Mesenchymal stem cell (in vitro differentiated cells and primary cell): Measurements from ENCODE around the gene CA10.

Experiments
- DNase-seq: peaks from one replicate; pipeline ENCODE4 v3.0.0-alpha.2; 2013
- H2AFZ ChIP-seq: one replicate; pipeline ENCODE4 v1.6.1; 2013; ENCODE audit warnings: low read depth, mild to moderate bottlenecking, control low read depth, inconsistent platforms, low read length, moderate library complexity
- H2AK5ac ChIP-seq: 2 replicates; pipeline ENCODE4 v1.6.1; 2013; ENCODE audit warnings: low read length, moderate library complexity, mild to moderate bottlenecking, inconsistent platforms; ENCODE audit not compliant: severe bottlenecking
- H2BK120ac ChIP-seq: one replicate; pipeline ENCODE4 v1.6.1; 2013; ENCODE audit warnings: low read depth, mild to moderate bottlenecking, inconsistent platforms, low read length, moderate library complexity
- H2BK12ac ChIP-seq, 2 experiments: one replicate each; pipeline ENCODE4 v1.6.1; 2013; ENCODE audit warnings: inconsistent platforms in 2 of 2, low read length in 2 of 2, mild to moderate bottlenecking in 2 of 2, moderate library complexity in 2 of 2, control low read depth in 1 of 2
- H2BK15ac ChIP-seq: one replicate; pipeline ENCODE4 v1.6.1; 2013; ENCODE audit warnings: mild to moderate bottlenecking, low read depth, inconsistent platforms; ENCODE audit not compliant: poor library complexity, severe bottlenecking
- H2BK5ac ChIP-seq: 2 replicates; pipeline ENCODE4 v1.6.1; 2013; ENCODE audit warnings: low read depth, mild to moderate bottlenecking, low read length, control low read depth, inconsistent platforms; ENCODE audit not compliant: poor library complexity, severe bottlenecking
- H3K14ac ChIP-seq, 2 experiments: one replicate each; pipeline ENCODE4 v1.6.1; 2013; ENCODE audit warnings: inconsistent platforms in 2 of 2, low read length in 2 of 2, control low read depth in 1 of 2, mild to moderate bottlenecking in 1 of 2, moderate library complexity in 1 of 2
- H3K18ac ChIP-seq, 2 experiments: one replicate each; pipeline ENCODE4 v1.6.1; 2013; ENCODE audit warnings: inconsistent platforms in 2 of 2, low read length in 2 of 2, control low read depth in 1 of 2, low read depth in 1 of 2, mild to moderate bottlenecking in 1 of 2
- H3K23ac ChIP-seq, 2 experiments: one replicate each; pipeline ENCODE4 v1.6.1; 2013; ENCODE audit warnings: inconsistent platforms in 2 of 2, low read length in 2 of 2, mild to moderate bottlenecking in 2 of 2, moderate library complexity in 2 of 2, control low read depth in 1 of 2
- H3K27ac ChIP-seq: 2 replicates; pipeline ENCODE4 v1.5.1; 2013; ENCODE audit warnings: mild to moderate bottlenecking, moderate library complexity, low read length, control low read depth, inconsistent platforms; ENCODE audit not compliant: poor library complexity, severe bottlenecking
- H3K27me3 ChIP-seq, 2 experiments: 2 replicates each; pipeline versions ENCODE4 v1.6.1 to v1.7.0; 2013; ENCODE audit warnings: low read length in 2 of 2, mild to moderate bottlenecking in 2 of 2, moderate library complexity in 2 of 2, control low read depth in 1 of 2, inconsistent platforms in 1 of 2; ENCODE audit not compliant: control insufficient read depth in 1 of 2, insufficient read depth in 1 of 2
- H3K36me3 ChIP-seq, 2 experiments: 2 replicates each; pipeline versions ENCODE4 v1.6.1 to v1.7.0; 2013; ENCODE audit warnings: low read length in 2 of 2, control low read depth in 1 of 2, inconsistent platforms in 1 of 2, low read depth in 1 of 2, mild to moderate bottlenecking in 1 of 2; ENCODE audit not compliant: insufficient read depth in 2 of 2, control insufficient read depth in 1 of 2
- H3K4ac ChIP-seq, 2 experiments: one replicate each; pipeline ENCODE4 v1.6.1; 2013; ENCODE audit warnings: inconsistent platforms in 2 of 2, low read length in 2 of 2, mild to moderate bottlenecking in 2 of 2, moderate library complexity in 2 of 2, control low read depth in 1 of 2, low read depth in 1 of 2
- H3K4me1 ChIP-seq: 2 replicates; pipeline ENCODE4 v1.6.1; 2013; ENCODE audit warnings: low read depth, low read length, control low read depth; ENCODE audit not compliant: control insufficient read depth, insufficient read depth
- H3K4me2 ChIP-seq: 2 replicates; pipeline ENCODE4 v1.6.1; 2013; ENCODE audit warnings: low read length, mild to moderate bottlenecking, inconsistent platforms; ENCODE audit not compliant: poor library complexity, severe bottlenecking
- H3K4me3 ChIP-seq, 2 experiments: 2 replicates each; pipeline versions ENCODE4 v1.5.1 to v1.7.0; 2013; ENCODE audit warnings: low read length in 2 of 2, mild to moderate bottlenecking in 2 of 2, control low read depth in 1 of 2, low read depth in 1 of 2; ENCODE audit not compliant: insufficient read depth in 1 of 2
- H3K79me1 ChIP-seq: replicated peaks from 2 replicates; pipeline ENCODE4 v1.6.1; 2013; ENCODE audit warnings: mild to moderate bottlenecking, control low read depth, low read length, inconsistent platforms; ENCODE audit not compliant: poor library complexity, severe bottlenecking
- H3K9ac ChIP-seq: 2 replicates; pipeline ENCODE4 v1.7.0; 2013; ENCODE audit warnings: mild to moderate bottlenecking, low read length, moderate library complexity
- H3K9me3 ChIP-seq: 2 replicates; pipeline ENCODE4 v1.7.0; 2013; ENCODE audit warnings: mild to moderate bottlenecking, low read length; ENCODE audit not compliant: control insufficient read depth
- H4K8ac ChIP-seq: one replicate; pipeline ENCODE4 v1.6.1; 2013; ENCODE audit warnings: inconsistent platforms, mild to moderate bottlenecking, low read length, moderate library complexity
- H4K91ac ChIP-seq: one replicate; pipeline ENCODE4 v1.6.1; 2013; ENCODE audit warnings: mild to moderate bottlenecking, low read length, inconsistent platforms
- WGBS: methylation state at CpG from one replicate; pipeline ENCODE4 v1.1.7; 2013; ENCODE audit warnings: mixed read lengths; 5-methylcytosine and 5-hydroxymethylcytosine counted together

CA10 gene

DNA sequence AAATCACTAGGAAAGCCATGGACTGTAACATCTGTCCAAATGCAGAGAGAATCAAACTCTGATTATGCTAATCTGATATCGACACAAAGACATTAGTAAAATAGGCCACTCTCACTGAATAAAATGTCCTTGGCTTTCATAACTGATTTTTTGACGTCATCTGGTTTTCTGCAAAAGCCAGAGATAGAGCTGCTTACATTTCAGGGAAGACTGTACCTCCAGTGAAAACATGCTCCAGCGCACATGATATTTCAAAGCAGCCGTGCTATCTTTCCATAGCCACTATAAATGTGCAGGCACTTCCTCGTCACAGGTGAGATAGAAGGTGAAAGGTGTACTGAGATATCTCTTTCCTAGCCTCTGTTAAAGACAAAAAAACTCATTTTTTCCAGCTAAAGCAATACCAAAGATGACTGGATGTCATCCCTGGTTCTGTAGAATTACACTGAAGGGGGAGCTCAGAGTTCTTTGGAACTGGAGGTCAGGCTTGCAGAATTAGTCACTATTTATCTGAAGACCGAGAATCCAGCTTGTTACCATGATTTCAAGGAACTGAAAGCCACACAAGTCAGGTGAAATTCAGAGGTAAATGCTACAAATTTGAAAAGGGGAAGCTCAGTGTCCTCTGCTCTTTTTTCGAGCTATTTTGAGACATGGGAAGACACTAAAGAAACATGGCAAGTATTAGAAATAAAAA, 249.5 kb downstream of the CA10 start:
- no peak overlapping the region for H2BK12ac ChIP-seq
- H2AFZ ChIP-seq, result no peak overlapping the region
- H4K91ac ChIP-seq, result no peak overlapping the region
- no peak overlapping the region for H4K8ac ChIP-seq
- no peak overlapping the region for H3K9ac ChIP-seq
- no peak overlapping the region for H2BK5ac ChIP-seq
- H3K9me3 ChIP-seq, result peaks cover 3% of the 10 kb centered on the region
- no peak overlapping the region for H2BK120ac ChIP-seq
- H3K36me3 ChIP-seq, result no peaks in the 10 kb centered on the region
- WGBS, result 71% methylated on average over 4 of the region's 7 CpGs
- H3K23ac ChIP-seq, result no peak overlapping the region
- no peak overlapping the region for H3K4me3 ChIP-seq
- H3K18ac ChIP-seq, result no peak overlapping the region
- no peaks in the 10 kb centered on the region for H3K79me1 ChIP-seq
- H3K4ac ChIP-seq, result no peak overlapping the region
- no peak for DNase-seq
- H3K27me3 ChIP-seq, result no peaks in the 10 kb centered on the region
- H2BK15ac ChIP-seq, result no peak overlapping the region
- H3K4me2 ChIP-seq, result no peak overlapping the region
- no peak overlapping the region for H3K14ac ChIP-seq
- no peak overlapping the region for H2AK5ac ChIP-seq
- no peak overlapping the region for H3K27ac ChIP-seq
- no peaks in the 10 kb centered on the region for H3K4me1 ChIP-seq

DNA sequence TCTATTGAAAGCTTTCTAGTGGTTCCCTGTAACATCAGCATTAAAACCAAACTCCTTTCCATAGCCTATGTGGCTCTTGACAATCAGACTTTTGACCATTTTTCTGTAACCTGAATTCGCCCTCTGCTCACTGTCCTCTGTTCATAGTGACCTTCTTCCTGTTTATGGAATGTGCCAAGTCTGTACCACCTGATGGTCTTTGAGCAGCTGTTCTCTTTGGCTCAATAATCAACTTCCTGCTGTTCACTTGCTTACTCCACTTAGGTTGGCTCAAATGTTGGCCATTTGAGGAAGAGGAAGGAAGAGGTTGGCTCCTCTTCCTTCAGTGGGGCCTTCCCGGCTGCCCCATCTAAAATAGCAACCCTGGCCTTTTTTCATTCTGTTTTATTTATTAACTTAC, 251.5 kb downstream of the CA10 start:
- H3K4me2 ChIP-seq, result no peak overlapping the region
- DNase-seq, result no peak
- no peak overlapping the region for H2BK12ac ChIP-seq
- H4K91ac ChIP-seq, result no peak overlapping the region
- H3K9ac ChIP-seq, result no peak overlapping the region
- no peaks in the 10 kb centered on the region for H3K79me1 ChIP-seq
- no peak overlapping the region for H4K8ac ChIP-seq
- WGBS, result 33% methylated on average over 1 of the region's 2 CpGs
- H3K9me3 ChIP-seq, result peaks cover 3% of the 10 kb centered on the region
- H3K4ac ChIP-seq, result no peak overlapping the region
- no peak overlapping the region for H2BK15ac ChIP-seq
- H2BK5ac ChIP-seq, result no peak overlapping the region
- no peak overlapping the region for H3K23ac ChIP-seq
- no peaks in the 10 kb centered on the region for H3K4me1 ChIP-seq
- no peak overlapping the region for H3K18ac ChIP-seq
- no peak overlapping the region for H2AK5ac ChIP-seq
- no peak overlapping the region for H2AFZ ChIP-seq
- H3K4me3 ChIP-seq, result no peak overlapping the region
- H3K27ac ChIP-seq, result no peak overlapping the region
- no peaks in the 10 kb centered on the region for H3K27me3 ChIP-seq
- H2BK120ac ChIP-seq, result no peak overlapping the region
- H3K14ac ChIP-seq, result no peak overlapping the region
- no peaks in the 10 kb centered on the region for H3K36me3 ChIP-seq

DNA sequence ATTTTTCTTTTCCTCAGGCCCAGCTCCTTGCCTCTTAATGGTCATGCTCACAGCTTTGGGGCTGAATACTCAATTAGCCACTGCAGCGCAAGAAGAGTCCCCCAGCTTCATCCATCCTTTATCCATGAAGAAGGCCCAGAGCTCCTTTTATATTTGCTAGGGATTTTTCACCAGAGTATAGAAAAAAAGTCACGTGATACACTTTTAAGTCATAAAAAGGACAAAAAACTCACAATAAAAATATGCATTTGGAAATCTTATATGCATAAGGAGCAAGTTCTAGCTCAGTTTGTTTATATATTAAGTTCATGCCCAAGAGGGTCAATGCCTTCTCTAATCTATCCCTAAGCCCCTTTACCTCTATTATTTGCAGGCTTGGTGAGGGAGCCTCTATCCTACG, 254.1 kb downstream of the CA10 start:
- Histone ChIP-seq H3K79me1 (no peaks in the 10 kb centered on the region), H2BK15ac (no peak overlapping the region)
- WGBS, result 64% methylated on average over 2 of the region's 3 CpGs

DNA sequence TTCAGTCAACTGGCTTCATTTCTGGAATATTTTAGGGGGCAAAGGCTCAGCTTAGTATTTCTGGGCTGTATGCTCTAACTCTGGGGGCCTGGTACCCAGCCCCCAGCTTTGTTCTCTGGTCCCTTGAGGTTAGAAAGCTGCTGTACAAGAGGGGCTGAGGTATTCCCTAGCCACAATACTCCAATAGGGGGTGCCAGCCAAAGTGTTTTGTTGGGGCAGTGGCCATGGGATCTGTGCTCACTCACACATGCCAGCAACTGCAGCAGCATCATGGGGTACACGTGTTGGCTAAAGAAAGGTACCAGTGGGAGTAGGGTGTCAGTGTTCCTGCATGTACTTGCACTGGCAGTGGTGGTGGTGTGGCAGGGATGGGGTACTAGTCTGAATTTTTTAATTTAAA, 257.3 kb downstream of the CA10 start:
- no peaks in the 10 kb centered on the region for H3K36me3 ChIP-seq
- H2BK5ac ChIP-seq, result no peak overlapping the region
- no peak overlapping the region for H4K91ac ChIP-seq
- H2AFZ ChIP-seq, result no peak overlapping the region
- no peaks in the 10 kb centered on the region for H3K4me1 ChIP-seq
- 35% methylated on average over 1 of the region's 1 CpG for WGBS
- DNase-seq, result no peak
- no peaks in the 10 kb centered on the region for H3K27me3 ChIP-seq
- H4K8ac ChIP-seq, result no peak overlapping the region
- no peak overlapping the region for H3K27ac ChIP-seq
- H3K14ac ChIP-seq, result no peak overlapping the region
- H3K4me2 ChIP-seq, result no peak overlapping the region
- no peak overlapping the region for H2AK5ac ChIP-seq
- H3K9ac ChIP-seq, result no peak overlapping the region
- no peak overlapping the region for H3K18ac ChIP-seq
- no peaks in the 10 kb centered on the region for H3K9me3 ChIP-seq
- no peak overlapping the region for H2BK15ac ChIP-seq
- H2BK12ac ChIP-seq, result no peak overlapping the region
- no peak overlapping the region for H3K4ac ChIP-seq
- H3K23ac ChIP-seq, result no peak overlapping the region
- H2BK120ac ChIP-seq, result no peak overlapping the region
- H3K4me3 ChIP-seq, result no peak overlapping the region
- no peaks in the 10 kb centered on the region for H3K79me1 ChIP-seq

More for the DNA sequence above, 254.1 kb downstream of the CA10 start:
- no peak overlapping the region for H3K4me3 ChIP-seq
- H3K14ac ChIP-seq, result no peak overlapping the region
- no peak overlapping the region for H2BK120ac ChIP-seq
- H3K23ac ChIP-seq, result no peak overlapping the region
- H3K27me3 ChIP-seq, result no peaks in the 10 kb centered on the region
- no peak overlapping the region for H2AK5ac ChIP-seq
- no peak overlapping the region for H3K4ac ChIP-seq
- DNase-seq, result no peak
- H2BK5ac ChIP-seq, result no peak overlapping the region
- no peaks in the 10 kb centered on the region for H3K4me1 ChIP-seq
- H3K18ac ChIP-seq, result no peak overlapping the region
- H4K91ac ChIP-seq, result no peak overlapping the region
- no peak overlapping the region for H3K4me2 ChIP-seq
- H3K9me3 ChIP-seq, result peaks cover 3% of the 10 kb centered on the region
- no peak overlapping the region for H3K27ac ChIP-seq
- no peak overlapping the region for H2BK12ac ChIP-seq
- no peak overlapping the region for H3K9ac ChIP-seq
- H3K36me3 ChIP-seq, result no peaks in the 10 kb centered on the region
- no peak overlapping the region for H4K8ac ChIP-seq
- no peak overlapping the region for H2AFZ ChIP-seq
